HS-5 (cell line): ENCODE measurements around the gene GFPT1.
"Not testable (repeated sequence)": the region's sequence is repeated elsewhere in the genome, so short reads cannot be mapped to it uniquely, and the experiment has no call there.

Experiments
- DNase-seq: peaks from one replicate; pipeline ENCODE4 v3.0.0-alpha.2; 2012; ENCODE audit warnings: low read depth

GFPT1 gene

DNA sequence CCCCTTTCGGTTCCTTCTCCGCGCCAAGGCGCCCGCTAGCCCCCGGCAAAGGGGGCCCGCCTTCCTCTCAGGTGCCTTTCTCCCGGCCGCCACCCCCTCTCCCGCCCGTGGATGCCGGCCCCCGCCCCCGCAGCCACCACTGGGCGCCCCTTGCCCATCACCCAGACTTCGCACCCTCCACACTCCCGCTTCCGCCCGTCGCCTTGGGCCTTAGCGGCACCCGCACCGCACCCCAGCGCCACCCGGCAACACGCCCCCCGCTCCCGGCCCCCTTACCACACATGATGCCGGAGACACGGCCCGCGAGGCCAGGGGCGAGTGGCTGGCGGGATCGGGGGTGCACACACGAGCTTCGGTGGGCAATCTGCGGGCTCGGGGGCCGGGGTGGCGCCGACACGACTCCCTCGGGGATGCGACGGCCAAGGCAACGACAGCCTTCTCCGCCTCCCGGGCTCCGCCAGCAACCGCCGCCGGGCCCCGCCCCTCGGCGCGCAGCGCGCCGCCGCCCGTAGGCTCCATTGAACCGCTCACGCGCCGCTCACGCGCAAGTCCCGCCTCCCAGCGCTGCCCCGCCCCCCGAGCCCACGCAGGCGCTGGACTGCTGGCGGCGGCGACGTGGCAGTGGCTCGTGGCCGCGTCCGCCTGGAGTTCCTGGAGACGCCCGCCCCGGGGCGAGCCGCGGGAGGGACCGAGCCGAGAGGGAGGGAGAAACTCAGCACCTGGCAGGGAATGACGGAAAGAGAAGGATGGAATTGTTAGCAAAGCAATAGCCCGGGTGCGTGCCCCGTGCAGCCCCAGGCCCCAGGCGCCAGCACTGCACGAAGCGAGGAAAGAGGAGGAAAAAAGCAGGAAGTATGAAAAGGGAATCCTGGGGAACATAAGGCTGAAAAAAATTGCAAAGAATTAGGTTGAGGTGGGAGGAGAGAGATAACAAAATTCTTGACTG lies at the start of gene GFPT1:
Gene GFPT1 (minus strand): TSS at position 439 of the 946 bp plus-strand sequence. CDS start 156 bp downstream, at position 283.
- peak; percentile 54 for DNase-seq

DNA sequence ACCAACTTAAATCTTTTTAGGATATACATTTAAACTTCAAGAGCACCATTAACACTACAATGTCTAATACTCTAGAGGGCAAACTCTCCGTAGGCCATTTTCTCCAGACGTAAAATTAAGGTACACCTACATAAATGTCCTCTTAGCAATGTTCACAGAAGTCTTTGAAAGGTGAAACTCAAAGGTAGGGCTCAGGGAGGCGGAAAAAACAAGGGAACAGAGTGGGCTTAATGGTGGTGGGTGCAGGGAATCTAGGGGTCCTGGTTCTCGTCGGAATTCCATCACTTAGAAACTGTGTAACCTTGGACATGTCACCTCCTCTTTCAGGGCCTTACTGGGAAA lies 49.5 kb upstream of the GFPT1 start:
- DNase-seq: peak; percentile 2

- no peak for DNase-seq
Measured at GRCh38 chr2:69434753-69435152, 47.7 kb upstream of the GFPT1 start.

GRCh38 chr2:69429491-69430183 lies 42.6 kb upstream of the GFPT1 start:
- DNase-seq: no peak

DNA sequence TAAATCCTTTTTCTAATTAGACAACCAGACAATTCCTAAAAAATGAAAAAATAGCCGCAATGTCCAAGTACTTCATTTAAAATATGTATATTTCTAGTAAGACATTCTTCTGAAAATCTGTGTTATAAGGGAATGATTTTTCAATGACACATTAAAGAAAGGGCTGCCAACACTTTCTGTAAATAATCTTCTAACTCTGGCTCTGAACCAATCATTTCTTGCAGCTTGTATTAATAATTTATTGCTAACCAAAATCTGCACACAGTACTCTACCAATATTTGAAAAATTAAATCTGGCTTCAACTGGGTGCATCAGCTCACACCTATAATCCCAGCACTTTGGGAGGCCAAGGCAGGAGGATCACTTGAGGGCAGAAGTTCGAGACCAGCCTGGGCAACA lies 42.0 kb upstream of the GFPT1 start:
- no peak for DNase-seq

- no peak for DNase-seq
Measured at GRCh38 chr2:69424419-69424818, 37.4 kb upstream of the GFPT1 start.

- DNase-seq: no peak
Measured at GRCh38 chr2:69422198-69422597, 35.2 kb upstream of the GFPT1 start.

- not testable (repeated sequence) for DNase-seq
Measured at GRCh38 chr2:69419111-69419510, 32.1 kb upstream of the GFPT1 start.

DNA sequence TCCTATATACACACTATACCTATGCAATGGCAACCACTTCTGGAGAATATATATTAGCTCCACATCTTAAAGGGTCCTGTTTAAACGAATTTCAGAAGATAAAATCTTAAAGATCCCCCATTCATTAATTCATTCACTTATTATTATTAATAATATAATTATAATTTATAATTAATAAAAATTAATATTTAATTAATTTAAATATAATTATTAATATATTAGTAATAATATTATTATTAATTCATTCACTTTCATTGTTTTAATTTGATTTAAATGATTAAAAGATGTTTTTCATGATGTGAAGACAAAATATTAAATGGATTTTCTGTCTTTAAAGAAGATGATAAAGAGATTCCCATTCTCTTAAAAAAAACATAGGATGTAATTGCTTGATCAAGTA lies 29.1 kb upstream of the GFPT1 start:
- DNase-seq: no peak

DNA sequence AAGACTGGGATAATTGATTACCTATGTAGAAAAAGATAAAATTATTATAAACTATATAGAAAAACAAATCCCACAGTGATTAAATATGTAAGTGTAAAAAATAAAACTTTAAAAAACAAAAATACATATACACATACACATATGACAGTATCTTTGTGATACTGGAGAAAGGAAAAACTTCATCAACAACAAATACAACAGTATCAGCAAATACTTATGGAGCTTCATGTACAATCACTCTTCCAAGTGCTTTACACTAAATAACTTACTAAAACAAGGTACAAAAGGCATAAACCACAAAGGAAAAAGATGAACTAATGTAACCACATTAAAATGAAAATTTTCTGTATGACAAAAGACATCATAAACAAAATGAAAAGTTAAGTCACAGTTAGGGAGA lies 24.1 kb upstream of the GFPT1 start:
- no peak for DNase-seq

DNA sequence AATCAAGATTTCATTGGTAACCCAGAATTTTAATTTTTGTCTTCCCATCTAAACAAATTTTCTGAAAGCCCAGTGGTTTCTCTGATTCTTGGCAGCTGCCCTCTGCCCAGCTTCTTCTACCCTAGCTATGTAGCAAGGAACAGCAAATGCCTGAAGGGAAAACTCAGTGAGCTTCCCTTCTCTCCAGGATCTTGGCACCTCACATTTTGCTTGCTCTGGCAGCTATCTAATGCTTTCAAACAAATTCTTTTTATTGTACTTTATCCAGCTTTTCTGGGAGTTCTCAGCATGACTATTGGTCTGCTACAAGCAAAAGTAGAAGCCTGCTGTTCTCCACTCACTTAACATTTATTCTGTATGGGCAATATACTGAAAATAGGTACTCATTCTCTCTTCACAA lies 18.3 kb upstream of the GFPT1 start:
- no peak for DNase-seq

GRCh38 chr2:69400121-69400520 lies 13.1 kb upstream of the GFPT1 start:
- no peak for DNase-seq

DNA sequence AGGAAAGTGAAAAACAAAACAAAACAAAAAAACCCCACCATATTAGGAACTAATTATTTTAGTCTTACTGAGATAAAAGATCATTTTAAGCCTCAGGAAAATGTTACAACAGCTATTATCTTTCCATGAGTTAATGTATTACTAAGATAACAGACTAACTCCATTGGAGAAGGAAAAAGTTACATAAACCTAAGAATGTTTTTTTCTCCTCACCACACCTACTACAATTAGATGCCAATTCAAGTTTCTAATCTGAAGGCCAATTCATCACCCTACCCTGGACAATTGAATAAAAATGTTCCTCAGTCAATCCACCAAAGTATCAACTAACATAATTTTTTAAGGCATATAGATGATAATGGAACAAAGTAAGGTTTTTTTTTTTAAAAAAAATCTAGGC lies 10.2 kb upstream of the GFPT1 start:
- DNase-seq: no peak

- no peak for DNase-seq
Measured at GRCh38 chr2:69395866-69396265, 8.8 kb upstream of the GFPT1 start.

GRCh38 chr2:69393963-69394362 lies 6.9 kb upstream of the GFPT1 start:
- no peak for DNase-seq

DNA sequence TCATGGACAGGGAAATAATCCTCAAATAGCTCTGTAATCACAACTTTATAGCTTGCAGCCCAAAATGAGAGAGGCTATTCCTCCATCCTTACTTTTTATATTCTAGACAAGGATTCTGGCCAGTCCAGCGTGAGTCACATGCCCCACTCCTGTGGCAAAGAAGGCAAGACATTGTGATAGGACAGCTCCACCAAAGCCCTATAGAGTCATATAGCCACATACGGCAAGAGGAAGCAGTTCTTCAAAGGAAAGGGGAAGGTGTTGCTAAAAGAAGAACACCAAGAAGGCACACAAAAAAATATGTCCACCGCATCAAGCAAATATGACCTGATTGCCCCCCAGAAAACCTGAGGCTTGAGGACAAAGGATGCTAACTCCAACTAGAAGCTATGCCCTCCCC lies 3.4 kb upstream of the GFPT1 start:
- DNase-seq: no peak

GRCh38 chr2:69390001-69390400 lies 3.0 kb upstream of the GFPT1 start:
- DNase-seq: no peak

GRCh38 chr2:69389271-69389670 lies 2.2 kb upstream of the GFPT1 start:
- no peak for DNase-seq

- no peak for DNase-seq
Measured at GRCh38 chr2:69387770-69388481, 899 bp upstream of the GFPT1 start.

GRCh38 chr2:69386360-69386759 lies 667 bp downstream of the GFPT1 start:
- DNase-seq: no peak

GRCh38 chr2:69385443-69386151 lies 1.4 kb downstream of the GFPT1 start:
- DNase-seq: no peak

GRCh38 chr2:69384618-69385081 lies 2.4 kb downstream of the GFPT1 start:
- DNase-seq: no peak
